ENCODE results near the gene DDX3X. TPM values are rescaled to one million over a fixed set of nuclear protein-coding genes. Genes with fewer than 3 reads are reported as not detected.
"Not testable (repeated sequence)": the region's sequence is repeated elsewhere in the genome, so short reads cannot be mapped to it uniquely, and the experiment has no call there.

The DDX3X gene
- total RNA-seq, 1 donor from 2014 or later, result 308 TPM

GRCh38 chrX:41408576-41408975, 74.6 kb downstream of the DDX3X start:
- DNase-seq (ENCODE audit: low spot score, unreplicated experiment), result no peak
- TF ChIP-seq, protein P1, sequence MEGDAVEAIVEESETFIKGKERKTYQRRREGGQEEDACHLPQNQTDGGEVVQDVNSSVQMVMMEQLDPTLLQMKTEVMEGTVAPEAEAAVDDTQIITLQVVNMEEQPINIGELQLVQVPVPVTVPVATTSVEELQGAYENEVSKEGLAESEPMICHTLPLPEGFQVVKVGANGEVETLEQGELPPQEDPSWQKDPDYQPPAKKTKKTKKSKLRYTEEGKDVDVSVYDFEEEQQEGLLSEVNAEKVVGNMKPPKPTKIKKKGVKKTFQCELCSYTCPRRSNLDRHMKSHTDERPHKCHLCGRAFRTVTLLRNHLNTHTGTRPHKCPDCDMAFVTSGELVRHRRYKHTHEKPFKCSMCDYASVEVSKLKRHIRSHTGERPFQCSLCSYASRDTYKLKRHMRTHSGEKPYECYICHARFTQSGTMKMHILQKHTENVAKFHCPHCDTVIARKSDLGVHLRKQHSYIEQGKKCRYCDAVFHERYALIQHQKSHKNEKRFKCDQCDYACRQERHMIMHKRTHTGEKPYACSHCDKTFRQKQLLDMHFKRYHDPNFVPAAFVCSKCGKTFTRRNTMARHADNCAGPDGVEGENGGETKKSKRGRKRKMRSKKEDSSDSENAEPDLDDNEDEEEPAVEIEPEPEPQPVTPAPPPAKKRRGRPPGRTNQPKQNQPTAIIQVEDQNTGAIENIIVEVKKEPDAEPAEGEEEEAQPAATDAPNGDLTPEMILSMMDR (IDR thresholded peaks at IDR 0.05; ENCODE audit: unreplicated experiment), result no peak
- H3K4me1 Mint-ChIP-seq (ENCODE audit: low read depth), result no peaks in the 10 kb centered on the region
- no peaks in the 10 kb centered on the region for H3K36me3 Mint-ChIP-seq (ENCODE audit: insufficient read depth)
- peaks cover 3% of the 10 kb centered on the region for H3K9me3 Mint-ChIP-seq (ENCODE audit: low read depth)
- H3K4me3 Mint-ChIP-seq (ENCODE audit: low read depth), result no peak overlapping the region
- no peaks in the 10 kb centered on the region for H3K27me3 Mint-ChIP-seq
- H3K27ac Mint-ChIP-seq, result no peak overlapping the region

DNA sequence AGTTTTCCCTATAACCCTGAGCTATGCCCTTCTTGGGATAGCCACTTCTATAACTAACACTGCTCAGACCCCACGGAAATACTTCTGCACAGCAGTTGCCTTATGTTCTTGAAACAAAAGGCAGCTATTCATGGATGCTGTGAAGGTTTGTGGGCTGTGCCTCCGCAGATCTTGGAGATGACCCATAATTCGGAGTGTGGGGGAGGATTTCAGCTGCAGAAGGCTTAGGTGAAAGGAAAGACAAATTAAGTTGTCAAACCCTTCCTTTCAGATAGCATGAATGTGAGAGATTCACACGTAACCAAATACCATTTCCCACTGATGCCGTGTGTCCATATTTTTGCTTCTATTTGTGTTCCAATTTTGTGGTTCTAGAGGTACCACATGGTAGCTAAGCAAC, 75.0 kb downstream of the DDX3X start:
- Mint-ChIP-seq H3K27ac (no peak overlapping the region), H3K9me3 (ENCODE audit: low read depth) (peaks cover 3% of the 10 kb centered on the region), H3K27me3 (no peaks in the 10 kb centered on the region), H3K4me3 (ENCODE audit: low read depth) (no peak overlapping the region), H3K4me1 (ENCODE audit: low read depth) (no peaks in the 10 kb centered on the region), H3K36me3 (ENCODE audit: insufficient read depth) (no peaks in the 10 kb centered on the region)
- TF ChIP-seq, protein P1 (IDR thresholded peaks at IDR 0.05; ENCODE audit: unreplicated experiment), result no peak
- DNase-seq (ENCODE audit: low spot score, unreplicated experiment), result no peak

DNA sequence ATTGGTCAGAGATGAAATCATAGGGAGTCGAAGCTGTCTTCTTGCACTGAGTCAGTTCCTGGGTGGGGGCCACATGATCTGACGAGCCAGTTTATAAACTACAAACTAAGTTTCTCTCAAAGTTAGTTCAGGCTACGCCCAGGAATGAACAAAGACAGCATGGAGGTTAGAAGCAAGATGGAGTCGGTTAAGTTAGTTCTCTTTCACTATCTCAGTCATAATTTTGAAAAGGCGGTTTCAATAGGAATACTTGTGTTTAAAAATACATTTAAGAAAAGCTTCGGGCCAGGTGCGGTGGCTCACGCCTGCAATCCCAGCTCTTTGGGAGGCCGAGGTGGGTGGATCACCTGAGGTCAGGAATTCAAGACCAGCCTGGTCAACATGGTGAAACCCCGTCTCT, 77.3 kb downstream of the DDX3X start:
- H3K36me3 Mint-ChIP-seq (ENCODE audit: insufficient read depth); H3K4me1 Mint-ChIP-seq (ENCODE audit: low read depth); H3K27ac Mint-ChIP-seq: not testable (repeated sequence)

GRCh38 chrX:41412261-41413081, 78.5 kb downstream of the DDX3X start:
- Mint-ChIP-seq H3K27me3 (no peaks in the 10 kb centered on the region), H3K4me3 (ENCODE audit: low read depth) (no peak overlapping the region), H3K4me1 (ENCODE audit: low read depth) (no peaks in the 10 kb centered on the region), H3K9me3 (ENCODE audit: low read depth) (peaks cover 6% of the 10 kb centered on the region), H3K27ac (no peak overlapping the region), H3K36me3 (ENCODE audit: insufficient read depth) (no peaks in the 10 kb centered on the region)
- TF ChIP-seq, protein P1 (IDR thresholded peaks at IDR 0.05; ENCODE audit: unreplicated experiment), result no peak
- DNase-seq (ENCODE audit: low spot score, unreplicated experiment), result no peak

More for the DNA sequence above, 77.3 kb downstream of the DDX3X start:
- not testable (repeated sequence) for DNase-seq (ENCODE audit: low spot score, unreplicated experiment); H3K4me3 Mint-ChIP-seq (ENCODE audit: low read depth); H3K9me3 Mint-ChIP-seq (ENCODE audit: low read depth); H3K27me3 Mint-ChIP-seq

Other genes with a start within 250 kb of the DDX3X start
- 75.3 and 79.8 TPM in 2 replicates for gene USP9X, start 248.7 kb upstream of the DDX3X start, total RNA-seq
- gene NYX, start 113.2 kb downstream of the DDX3X start, total RNA-seq, result not detected in 2 replicates